Activated CD4-positive, alpha-beta T cell treated with anti-CD3 and anti-CD28 coated beads, Interleukin-2, amount 10 ng/mL, durations not matched to agents 24 days and 14 days (primary cell): ENCODE results near the gene ZBED1. TPM values are rescaled to one million over a fixed set of nuclear protein-coding genes. Genes with fewer than 3 reads are reported as not detected.
"Not testable (repeated sequence)": the region's sequence is repeated elsewhere in the genome, so short reads cannot be mapped to it uniquely, and the experiment has no call there.

Experiments
- DNase-seq: peaks from one replicate; pipeline ENCODE4 v3.0.0; 2022
- H3K27ac Mint-ChIP-seq: one replicate; pipeline ENCODE4 v1.8.0; 2022; ENCODE audit warnings: mild to moderate bottlenecking, mixed read lengths
- H3K27me3 Mint-ChIP-seq: one replicate; pipeline ENCODE4 v1.8.0; 2022; ENCODE audit warnings: mixed read lengths
- H3K36me3 Mint-ChIP-seq: one replicate; pipeline ENCODE4 v1.8.0; 2022; ENCODE audit warnings: low read depth, mild to moderate bottlenecking, mixed read lengths
- H3K4me1 Mint-ChIP-seq: one replicate; pipeline ENCODE4 v1.8.0; 2021; ENCODE audit warnings: mixed read lengths
- H3K4me3 Mint-ChIP-seq: one replicate; pipeline ENCODE4 v1.8.0; 2022; ENCODE audit warnings: mild to moderate bottlenecking, moderate library complexity, mixed read lengths
- H3K9me3 Mint-ChIP-seq: one replicate; pipeline ENCODE4 v1.8.0; 2021; ENCODE audit warnings: mixed read lengths
- intact Hi-C: fragments of 100-400 bp; cut with micrococcal nuclease; formaldehyde crosslinking; loops from one replicate; pipeline ENCODE4 v1.15.1; 2023
- total RNA-seq: library from RNA; stranded (reverse); gene quantifications from 2 replicates; pipeline ENCODE4 v1.2.3, GENCODE V29; 2022

ZBED1 gene
- total RNA-seq, 1 donor from 2014 or later, result 40.1 TPM

DNA sequence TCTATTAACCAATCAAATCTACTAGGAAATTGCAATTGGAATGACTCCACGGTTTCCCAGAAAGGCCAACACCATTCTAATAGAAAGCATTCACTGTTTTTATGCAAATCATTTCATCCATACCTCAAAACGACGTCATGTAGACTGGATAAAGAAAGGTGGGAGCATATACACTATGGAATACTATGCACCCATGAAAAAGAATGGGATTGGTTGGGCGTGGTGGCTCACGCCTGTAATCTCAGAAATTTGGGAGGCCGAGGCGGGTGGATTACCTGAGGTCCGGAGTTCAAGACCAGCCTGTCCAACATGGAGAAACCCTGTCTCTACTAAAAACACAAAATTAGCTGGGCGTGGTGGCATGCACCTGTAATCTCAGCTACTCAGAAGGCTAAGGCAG is 46.2 kb downstream of the ZBED1 start:
- H3K4me1 Mint-ChIP-seq, DNase-seq, H3K9me3 Mint-ChIP-seq, H3K4me3 Mint-ChIP-seq, intact Hi-C loops, H3K27me3 Mint-ChIP-seq, H3K27ac Mint-ChIP-seq, H3K36me3 Mint-ChIP-seq: not testable (repeated sequence)

DNA sequence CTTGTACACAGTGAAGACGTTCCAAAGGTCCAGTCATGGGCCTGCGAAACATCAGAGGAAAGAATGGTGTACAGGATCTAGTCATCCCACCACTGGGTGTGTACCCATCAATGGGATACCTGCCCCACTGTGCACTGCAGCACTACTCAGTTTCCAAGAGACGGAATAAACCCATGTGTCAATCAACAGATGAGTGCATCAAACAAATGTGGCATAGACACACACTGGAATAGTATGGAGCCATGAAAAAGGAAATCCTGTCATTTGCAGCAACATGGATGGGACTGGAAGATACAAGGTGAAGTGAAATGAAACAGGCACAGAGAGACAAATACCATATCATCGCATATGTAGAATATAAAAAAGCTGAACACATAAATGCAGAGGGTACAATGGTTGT is 48.0 kb downstream of the ZBED1 start:
- Mint-ChIP-seq H3K27ac (no peak overlapping the region), H3K36me3 (peaks cover 4% of the 10 kb centered on the region), H3K9me3 (peaks cover 4% of the 10 kb centered on the region), H3K4me1 (no peaks in the 10 kb centered on the region), H3K4me3 (no peak overlapping the region), H3K27me3 (no peaks in the 10 kb centered on the region)
- intact Hi-C loops, result no loop called here
- DNase-seq, result no peak

DNA sequence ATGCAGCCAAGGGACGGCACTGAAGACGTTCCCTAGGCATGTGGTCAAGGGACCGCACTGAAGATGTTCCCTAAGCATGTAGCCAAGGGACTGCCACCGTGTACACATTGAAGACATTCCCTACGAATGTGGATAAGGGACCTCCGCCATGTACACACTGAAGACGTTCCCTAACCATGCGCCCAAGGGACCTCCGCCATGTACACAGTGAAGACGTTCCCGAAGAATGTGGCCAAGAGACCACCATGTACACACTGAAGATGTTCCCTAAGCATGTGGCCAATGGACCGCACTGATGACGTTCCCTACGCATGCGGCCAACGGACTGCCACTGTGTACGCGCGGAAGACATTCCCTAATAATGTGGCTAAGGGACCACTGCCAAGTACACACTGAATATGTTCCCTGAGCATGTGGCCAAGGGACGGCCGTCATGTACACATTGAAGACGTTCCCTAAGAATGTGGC is 48.4 kb downstream of the ZBED1 start:
- no peak for DNase-seq
- no peaks in the 10 kb centered on the region for H3K4me1 Mint-ChIP-seq
- H3K4me3 Mint-ChIP-seq, result no peak overlapping the region
- intact Hi-C loops, result no loop called here
- H3K27me3 Mint-ChIP-seq, result no peaks in the 10 kb centered on the region
- peaks cover 4% of the 10 kb centered on the region for H3K9me3 Mint-ChIP-seq
- no peak overlapping the region for H3K27ac Mint-ChIP-seq
- peaks cover 8% of the 10 kb centered on the region for H3K36me3 Mint-ChIP-seq

DNA sequence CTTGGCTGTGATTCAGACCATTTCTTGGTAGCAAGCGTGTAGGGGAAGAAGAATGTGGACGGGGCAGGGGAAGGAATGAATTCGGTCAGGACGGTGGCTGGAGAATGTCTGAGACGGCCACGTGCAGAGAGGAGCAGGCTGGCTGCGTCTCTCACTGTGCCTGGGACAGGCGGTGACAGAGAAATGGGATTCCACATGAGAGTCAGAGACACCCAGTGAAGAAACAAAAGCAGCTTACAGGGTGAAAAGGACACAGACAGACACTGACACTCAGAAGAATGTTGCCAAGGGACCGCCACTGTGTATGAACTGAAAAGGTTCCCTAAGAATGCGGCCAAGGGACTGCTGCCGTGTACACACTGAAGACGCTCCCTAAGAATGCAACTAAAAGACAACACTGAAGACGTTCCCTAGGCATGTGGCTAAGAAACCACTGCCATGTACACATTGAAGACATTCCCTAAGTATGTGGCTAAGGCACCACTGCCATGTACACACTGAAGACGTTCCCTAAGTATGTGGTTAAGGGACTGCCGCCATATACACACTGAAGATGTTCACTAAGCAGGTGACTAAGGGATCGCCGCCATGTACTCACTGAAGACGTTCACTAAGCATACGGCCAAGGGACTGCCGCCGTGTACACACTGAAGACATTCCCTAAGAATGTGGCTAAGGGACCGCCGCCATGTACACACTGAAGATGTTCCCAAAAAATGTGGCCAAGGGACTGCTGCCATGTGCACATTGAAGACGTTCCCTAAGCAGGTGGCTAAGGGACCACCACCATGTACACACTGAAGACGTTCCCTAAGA is 49.1 kb downstream of the ZBED1 start:
- Mint-ChIP-seq H3K27ac (no peak overlapping the region), H3K4me1 (no peaks in the 10 kb centered on the region), H3K36me3 (peaks cover 9% of the 10 kb centered on the region), H3K4me3 (no peak overlapping the region), H3K9me3 (peaks cover 4% of the 10 kb centered on the region), H3K27me3 (no peaks in the 10 kb centered on the region)
- intact Hi-C loops, result no loop called here
- no peak for DNase-seq

DNA sequence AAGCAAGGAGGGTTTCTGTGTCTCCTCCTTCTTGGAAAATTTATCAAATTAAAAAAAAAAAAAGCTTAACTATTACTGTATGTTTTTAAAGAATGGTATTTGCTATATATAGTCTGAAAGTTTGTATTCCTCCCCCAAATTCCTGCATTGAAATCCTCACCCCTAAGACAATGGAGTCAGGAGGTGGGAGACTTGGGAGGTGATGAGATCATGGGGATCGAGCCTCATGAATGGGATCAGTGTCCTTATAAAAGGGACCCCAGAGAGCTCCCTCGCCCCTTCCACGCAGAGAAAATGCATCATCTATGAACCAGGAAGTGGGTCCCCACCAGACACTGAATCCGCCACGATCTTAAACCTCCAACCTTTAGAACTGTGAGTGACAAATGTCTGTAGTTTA is 50.1 kb downstream of the ZBED1 start:
- H3K27ac Mint-ChIP-seq, result no peak overlapping the region
- no peak for DNase-seq
- intact Hi-C loops, result no loop called here

DNA sequence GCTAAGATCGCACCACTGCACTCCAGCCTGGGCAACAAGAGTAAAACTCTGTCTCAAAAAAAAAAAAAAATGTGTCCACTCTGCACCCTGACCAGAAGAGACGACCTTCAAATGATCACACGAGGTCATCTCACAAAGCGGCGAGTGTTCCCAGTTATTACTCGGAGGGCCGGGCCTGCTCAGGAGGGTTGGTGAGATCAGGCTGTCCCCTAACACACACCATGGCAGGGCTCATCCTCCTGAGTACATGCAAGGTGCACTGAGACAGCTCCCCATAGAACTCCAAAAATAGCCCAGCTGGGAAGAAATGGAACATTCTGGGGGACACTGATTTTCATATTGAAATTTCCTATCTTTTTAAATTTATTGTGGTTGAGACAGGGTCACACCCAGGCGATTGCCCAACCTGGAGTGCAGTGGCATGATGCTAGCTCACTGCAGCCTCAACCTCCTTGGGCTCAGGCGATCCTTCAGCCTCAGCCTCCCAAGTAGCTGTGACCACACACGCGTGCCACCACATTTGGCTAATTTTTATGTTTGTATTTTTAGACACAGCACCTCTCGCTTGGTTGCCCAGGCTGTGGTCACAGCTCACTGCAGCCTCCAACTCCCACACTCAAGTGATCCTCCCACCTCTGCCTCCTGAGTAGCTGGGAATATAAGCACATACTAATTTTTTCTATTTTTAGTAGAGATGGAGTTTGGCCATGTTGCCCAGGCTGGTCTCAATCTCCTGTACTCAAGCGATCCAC is 51.5 kb downstream of the ZBED1 start:
- intact Hi-C loops, result no loop called here
- no peak for DNase-seq
- H3K36me3 Mint-ChIP-seq, result peaks cover 9% of the 10 kb centered on the region
- no peaks in the 10 kb centered on the region for H3K27me3 Mint-ChIP-seq
- no peak overlapping the region for H3K27ac Mint-ChIP-seq
- peaks cover 4% of the 10 kb centered on the region for H3K9me3 Mint-ChIP-seq
- no peaks in the 10 kb centered on the region for H3K4me1 Mint-ChIP-seq
- no peak overlapping the region for H3K4me3 Mint-ChIP-seq

More for the DNA sequence above, 50.1 kb downstream of the ZBED1 start:
- H3K9me3 Mint-ChIP-seq, result peaks cover 4% of the 10 kb centered on the region
- no peak overlapping the region for H3K4me3 Mint-ChIP-seq
- no peaks in the 10 kb centered on the region for H3K4me1 Mint-ChIP-seq
- H3K27me3 Mint-ChIP-seq, result no peaks in the 10 kb centered on the region
- peaks cover 11% of the 10 kb centered on the region for H3K36me3 Mint-ChIP-seq

DNA sequence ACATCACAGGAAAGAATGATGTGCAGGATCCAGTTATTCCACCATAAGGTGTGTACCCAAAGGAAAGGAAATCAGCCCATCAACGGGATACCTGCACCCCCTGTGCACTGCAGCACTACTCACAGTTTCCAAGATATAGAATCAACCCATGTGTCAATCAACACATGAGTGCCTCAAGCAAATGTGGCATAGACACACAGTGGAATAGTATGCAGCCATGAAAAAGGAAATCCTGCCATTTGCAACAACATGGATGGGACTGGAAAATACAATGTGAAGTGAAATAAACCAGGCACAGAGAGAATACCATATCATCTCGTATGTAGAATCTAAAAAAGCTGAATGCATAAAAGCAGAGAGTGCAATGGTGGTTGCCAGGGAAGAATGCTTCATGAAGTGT is 53.3 kb downstream of the ZBED1 start:
- DNase-seq, result no peak
- H3K4me1 Mint-ChIP-seq, result no peaks in the 10 kb centered on the region
- intact Hi-C loops, result no loop called here
- H3K27me3 Mint-ChIP-seq, result no peaks in the 10 kb centered on the region
- no peaks in the 10 kb centered on the region for H3K9me3 Mint-ChIP-seq
- no peak overlapping the region for H3K4me3 Mint-ChIP-seq
- no peak overlapping the region for H3K27ac Mint-ChIP-seq
- H3K36me3 Mint-ChIP-seq, result peaks cover 9% of the 10 kb centered on the region

DNA sequence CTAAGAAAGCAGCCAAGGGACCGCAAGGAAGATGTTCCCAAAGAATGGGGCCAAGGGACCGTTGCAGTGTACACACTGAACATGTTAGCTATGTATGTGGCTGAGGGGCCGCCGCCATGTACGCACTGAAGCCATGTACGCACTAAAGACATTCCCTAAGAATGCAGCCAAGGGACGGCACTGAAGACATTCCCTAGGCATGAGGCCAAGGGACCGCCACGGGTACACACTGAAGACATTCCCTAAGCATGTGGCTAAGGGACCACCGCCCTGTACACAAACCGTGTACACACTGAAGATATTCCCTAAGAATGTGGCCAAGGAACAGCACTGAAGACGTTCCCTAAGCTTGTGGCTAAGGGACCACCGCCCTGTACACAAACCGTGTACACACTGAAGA is 54.0 kb downstream of the ZBED1 start:
- H3K4me3 Mint-ChIP-seq, result no peak overlapping the region
- intact Hi-C loops, result no loop called here

DNA sequence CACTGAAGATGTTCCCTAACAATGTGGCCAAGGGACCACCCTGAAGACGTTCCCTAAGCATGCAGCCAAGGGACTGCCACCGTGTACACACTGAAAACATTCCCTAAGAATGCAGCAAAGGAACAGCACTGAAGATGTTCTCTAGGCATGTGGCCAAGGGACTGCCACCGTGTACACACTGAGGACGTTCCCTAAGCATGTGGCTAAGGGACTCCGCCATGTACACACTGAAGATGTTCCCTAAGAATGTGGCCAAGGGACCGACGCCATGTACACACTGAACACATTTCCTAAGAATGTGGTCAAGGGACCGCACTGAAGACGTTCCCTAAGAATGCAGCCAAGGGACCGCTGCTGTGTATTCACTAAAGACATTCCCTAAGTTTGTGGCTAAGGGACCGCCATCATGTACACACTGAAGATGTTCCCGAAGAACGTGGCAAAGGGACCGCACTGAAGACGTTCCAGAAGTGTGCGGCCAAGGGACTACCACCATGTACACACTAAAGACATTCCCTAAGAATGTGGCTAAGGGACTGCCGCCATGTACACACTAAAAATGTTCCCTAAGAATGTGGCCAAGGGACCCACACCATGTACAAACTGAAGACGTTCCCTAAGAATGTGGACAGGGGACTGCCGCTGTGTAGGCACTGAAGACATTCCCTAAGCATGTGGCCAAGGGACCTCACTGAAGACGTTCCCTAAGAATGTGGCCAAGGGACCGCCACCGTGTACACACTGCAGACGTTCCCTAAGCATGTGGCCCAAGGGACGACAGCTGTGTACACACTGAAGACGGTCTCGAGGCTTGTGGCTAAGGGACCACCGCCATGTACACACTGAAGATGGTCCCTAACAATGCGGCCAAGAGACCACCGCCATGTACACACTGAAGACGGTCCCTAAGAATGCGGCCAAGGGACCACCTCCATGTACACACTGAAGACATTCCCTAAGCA is 54.8 kb downstream of the ZBED1 start:
- H3K36me3 Mint-ChIP-seq, result peaks cover 13% of the 10 kb centered on the region
- no peak overlapping the region for H3K4me3 Mint-ChIP-seq
- H3K27me3 Mint-ChIP-seq, result no peaks in the 10 kb centered on the region
- intact Hi-C loops, result no loop called here
- H3K4me1 Mint-ChIP-seq, result no peaks in the 10 kb centered on the region
- DNase-seq, result no peak
- H3K9me3 Mint-ChIP-seq, result peaks cover 3% of the 10 kb centered on the region
- no peak overlapping the region for H3K27ac Mint-ChIP-seq

More for the DNA sequence above, 54.0 kb downstream of the ZBED1 start:
- no peak for DNase-seq
- Mint-ChIP-seq H3K9me3 (no peaks in the 10 kb centered on the region), H3K27me3 (no peaks in the 10 kb centered on the region), H3K27ac (no peak overlapping the region), H3K36me3 (peaks cover 9% of the 10 kb centered on the region), H3K4me1 (no peaks in the 10 kb centered on the region)

DNA sequence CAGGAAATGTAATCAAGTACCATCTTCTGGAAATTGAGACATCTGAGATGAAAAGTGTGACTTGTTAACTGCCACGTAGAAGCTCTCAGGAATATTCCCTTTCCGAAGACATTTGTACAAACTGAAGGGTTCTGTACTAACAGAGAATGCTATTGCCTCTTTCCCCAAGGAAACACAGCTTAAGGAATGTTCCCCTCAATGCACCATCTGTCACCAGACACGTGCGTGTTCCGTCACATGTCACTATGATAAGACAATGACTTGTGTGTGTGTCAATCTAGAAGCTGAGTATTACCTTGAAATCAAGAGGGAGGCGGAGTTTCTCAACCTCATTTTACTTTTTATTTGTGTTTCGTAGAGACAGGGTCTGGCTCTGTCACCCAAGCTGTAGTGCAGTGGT is 58.1 kb downstream of the ZBED1 start:
- Mint-ChIP-seq H3K9me3 (peaks cover 5% of the 10 kb centered on the region), H3K4me3 (no peak overlapping the region), H3K36me3 (peaks cover 30% of the 10 kb centered on the region), H3K4me1 (no peaks in the 10 kb centered on the region), H3K27ac (no peak overlapping the region), H3K27me3 (no peaks in the 10 kb centered on the region)
- no peak for DNase-seq
- intact Hi-C loops, result no loop called here

DNA sequence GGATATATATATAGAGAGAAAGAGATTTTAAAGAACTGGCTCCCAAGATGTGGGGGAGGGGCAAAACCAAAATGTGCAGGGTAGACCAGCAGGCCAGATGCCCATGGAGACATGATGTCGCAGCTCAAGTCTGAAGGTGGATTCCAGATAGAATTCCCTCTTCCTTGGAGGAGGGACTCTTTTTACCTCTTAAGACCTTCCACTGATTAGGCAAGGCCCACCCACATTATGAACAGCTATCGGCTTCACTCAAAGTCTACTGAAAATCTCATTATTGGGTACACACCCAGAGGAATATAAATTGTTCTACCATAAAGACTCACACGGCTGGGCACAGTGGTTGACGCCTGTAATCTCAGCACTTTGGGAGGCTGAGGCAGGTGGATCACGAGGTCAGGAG is 59.3 kb downstream of the ZBED1 start:
- intact Hi-C loops, result no loop called here
- Mint-ChIP-seq H3K27ac (no peak overlapping the region), H3K4me1 (no peaks in the 10 kb centered on the region), H3K9me3 (peaks cover 5% of the 10 kb centered on the region), H3K27me3 (no peaks in the 10 kb centered on the region), H3K4me3 (no peak overlapping the region), H3K36me3 (peaks cover 26% of the 10 kb centered on the region)
- no peak for DNase-seq

DNA sequence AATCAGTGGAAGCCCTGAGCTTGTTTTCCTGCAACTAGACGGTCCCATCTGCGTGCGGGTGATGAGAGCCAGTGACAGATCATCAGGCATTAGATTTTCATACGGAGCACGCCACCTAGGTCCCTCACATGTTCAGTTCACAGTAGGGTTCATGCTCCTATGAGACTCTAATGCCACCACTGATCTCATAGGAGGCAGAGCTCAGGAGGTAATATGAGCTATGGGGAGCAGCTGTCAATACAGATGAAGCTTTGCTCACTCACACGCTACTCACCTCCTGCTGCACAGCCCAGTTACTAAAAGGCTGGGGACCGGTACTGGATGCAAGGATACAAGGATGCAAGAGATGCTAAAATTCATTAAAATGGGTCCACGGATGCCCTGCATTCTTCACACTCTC is 61.2 kb downstream of the ZBED1 start:
- Mint-ChIP-seq H3K9me3 (peaks cover 5% of the 10 kb centered on the region), H3K4me1 (peaks cover 3% of the 10 kb centered on the region), H3K27ac (no peak overlapping the region), H3K36me3 (peaks cover 29% of the 10 kb centered on the region), H3K4me3 (no peak overlapping the region), H3K27me3 (no peaks in the 10 kb centered on the region)
- intact Hi-C loops, result no loop called here
- no peak for DNase-seq
